GM19395 (cell line): ENCODE results near the gene ABCG8.

Source experiments
- ATAC-seq: cut with Tn5 transposase; IDR thresholded peaks from one replicate; pipeline ENCODE4 v1.9.1; 2021; ENCODE audit warnings: mild to moderate bottlenecking, moderate library complexity; ENCODE audit not compliant: unreplicated experiment

ABCG8 gene

GRCh38 chr2:43838560-43839267 is at the start of gene ABCG8, which contains the start of gene ABCG5:
Gene ABCG8, plus strand, starts transcription at chr2:43838971. Its CDS starts 83 bp downstream, at chr2:43839054.
Gene ABCG5, minus strand, starts transcription at chr2:43838839. Its CDS starts 160 bp downstream, at chr2:43838679.
- ATAC-seq, result no peak

DNA sequence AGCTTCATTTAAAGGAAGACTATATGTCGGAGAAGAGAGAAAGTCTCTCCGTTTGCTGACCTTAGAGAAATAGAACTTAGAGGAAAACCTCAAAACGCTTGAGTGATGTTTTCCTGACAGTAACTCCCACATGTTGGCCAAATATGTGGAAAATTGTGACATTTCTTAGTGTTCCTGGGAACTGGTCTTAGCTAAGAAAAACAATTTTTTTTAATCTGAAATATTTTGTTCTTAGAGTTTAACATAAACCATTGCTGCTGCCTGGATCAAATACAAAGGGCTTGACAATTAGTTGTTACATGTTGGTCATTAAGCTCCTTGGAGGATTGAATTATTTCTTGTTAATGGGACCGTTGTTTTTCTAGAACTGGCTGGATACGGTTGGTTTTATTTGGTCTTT is 48.6 kb upstream of the ABCG8 start:
- ATAC-seq, result no peak

DNA sequence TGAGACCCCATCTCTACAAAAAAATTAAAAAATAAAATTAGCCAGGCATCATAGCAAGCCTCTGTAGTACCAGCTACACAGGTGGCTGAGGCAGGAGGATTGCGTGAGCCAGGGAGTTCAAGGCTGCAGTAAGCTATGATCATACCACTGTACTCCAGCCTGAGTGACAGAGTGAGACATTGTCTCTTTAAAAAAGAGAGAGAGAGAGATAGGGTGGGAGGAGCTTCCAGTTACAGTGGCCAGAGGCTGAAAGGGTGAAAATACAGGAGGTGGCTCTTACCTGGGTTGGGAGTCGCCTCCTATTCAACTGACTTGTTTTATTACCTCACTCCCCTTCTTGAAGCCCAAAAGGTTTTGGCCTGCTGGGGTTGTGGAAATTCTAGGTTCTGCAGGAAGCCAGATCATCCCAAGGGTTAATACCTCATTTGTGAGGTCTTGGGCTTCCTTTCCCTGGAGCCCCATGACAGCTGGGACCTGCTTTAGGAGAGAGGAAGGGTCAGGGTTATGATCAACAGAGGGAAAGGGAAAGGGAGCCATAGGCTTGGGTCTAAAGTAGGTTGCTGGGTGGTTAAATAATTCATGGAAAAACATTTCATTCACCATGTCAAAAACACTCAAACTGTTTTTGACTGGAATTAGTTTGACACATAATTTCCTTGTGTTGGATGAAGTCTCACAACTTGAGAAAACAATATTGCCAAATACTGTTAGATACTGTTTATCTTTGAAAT is 47.6 kb upstream of the ABCG8 start:
- no peak for ATAC-seq

DNA sequence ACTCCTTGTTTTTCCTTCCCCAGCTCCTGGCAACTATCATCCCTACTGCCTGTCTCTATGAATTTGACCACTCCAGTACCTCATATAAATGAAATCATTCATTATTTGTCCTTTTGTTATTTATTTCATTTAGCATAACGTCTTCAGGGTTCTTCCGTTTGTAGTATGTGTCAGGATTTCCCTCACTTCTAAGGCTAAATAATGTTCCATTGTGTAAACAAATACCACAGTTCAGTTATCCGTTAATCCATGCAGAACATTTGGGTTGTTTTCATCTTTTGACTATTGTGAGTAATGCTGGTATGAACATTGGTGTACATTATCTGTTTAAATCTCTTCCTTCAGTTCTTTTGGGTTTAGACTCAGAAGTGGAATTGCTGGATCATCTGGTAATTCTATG is 46.1 kb upstream of the ABCG8 start:
- no peak for ATAC-seq

GRCh38 chr2:43794956-43795355 is 43.8 kb upstream of the ABCG8 start:
- ATAC-seq, result no peak

- ATAC-seq, result no peak
Observed at GRCh38 chr2:43796206-43796605, 42.6 kb upstream of the ABCG8 start.

DNA sequence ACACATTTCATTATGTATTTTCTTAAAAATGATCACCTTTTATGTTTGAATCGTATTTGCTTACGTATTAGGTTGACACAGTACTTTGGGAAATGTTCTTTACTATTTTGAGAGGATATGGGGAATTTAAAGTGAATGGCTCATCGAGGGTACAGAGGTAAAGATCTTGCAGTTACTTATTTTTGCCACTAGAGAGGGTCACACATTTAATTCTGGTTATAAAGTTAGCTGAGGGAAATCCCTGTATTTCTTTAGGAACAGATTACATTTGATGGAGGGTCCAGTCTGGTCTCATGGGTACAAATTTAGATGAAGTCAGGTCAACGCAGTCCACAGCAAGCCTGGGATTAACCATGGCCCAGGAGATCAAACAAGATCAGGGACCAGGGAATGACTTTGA is 40.5 kb upstream of the ABCG8 start:
- no peak for ATAC-seq

GRCh38 chr2:43800894-43801293 is 37.9 kb upstream of the ABCG8 start:
- ATAC-seq, result no peak

DNA sequence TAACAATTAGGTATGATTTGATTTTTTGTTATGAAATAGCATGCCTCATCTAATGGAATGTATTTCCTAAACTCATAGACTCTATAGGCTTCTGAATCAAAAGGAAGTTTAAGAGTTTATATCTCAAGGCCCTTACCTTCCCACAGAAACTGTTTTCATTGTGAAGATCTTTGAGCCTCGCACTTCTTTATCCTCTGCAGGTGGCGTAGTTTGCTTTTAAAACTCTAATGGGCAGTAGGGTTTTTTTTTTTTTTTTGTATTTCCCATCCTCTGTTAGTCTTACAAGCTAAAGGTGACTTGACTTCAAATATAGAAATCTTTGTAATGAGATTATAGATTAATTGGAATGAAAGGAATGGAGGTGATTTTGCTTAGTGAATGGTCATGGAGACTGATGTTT is 36.6 kb upstream of the ABCG8 start:
- ATAC-seq, result no peak

DNA sequence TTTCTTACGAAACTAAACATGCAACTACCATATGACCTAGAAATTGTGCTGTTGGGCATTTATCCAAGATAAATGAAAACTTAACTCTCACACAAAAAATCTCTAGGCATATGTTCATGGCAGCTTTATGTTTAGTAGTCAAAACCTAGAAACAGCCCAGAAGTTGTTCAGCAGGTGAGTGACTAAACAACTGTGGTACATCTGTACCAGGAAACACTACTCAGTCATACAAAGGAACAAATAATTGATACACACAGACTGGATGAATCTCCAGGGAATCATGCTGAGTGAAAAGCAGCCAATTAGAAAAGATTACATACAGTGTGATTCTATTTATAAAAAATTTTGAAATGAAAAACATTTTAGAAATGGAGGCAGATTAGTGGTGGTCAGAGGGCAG is 35.7 kb upstream of the ABCG8 start:
- ATAC-seq, result no peak

- ATAC-seq, result no peak
Observed at GRCh38 chr2:43806719-43807031, 32.1 kb upstream of the ABCG8 start.

- ATAC-seq, result no peak
Observed at GRCh38 chr2:43810452-43810851, 28.3 kb upstream of the ABCG8 start.

GRCh38 chr2:43810888-43811287 is 27.9 kb upstream of the ABCG8 start:
- no peak for ATAC-seq

DNA sequence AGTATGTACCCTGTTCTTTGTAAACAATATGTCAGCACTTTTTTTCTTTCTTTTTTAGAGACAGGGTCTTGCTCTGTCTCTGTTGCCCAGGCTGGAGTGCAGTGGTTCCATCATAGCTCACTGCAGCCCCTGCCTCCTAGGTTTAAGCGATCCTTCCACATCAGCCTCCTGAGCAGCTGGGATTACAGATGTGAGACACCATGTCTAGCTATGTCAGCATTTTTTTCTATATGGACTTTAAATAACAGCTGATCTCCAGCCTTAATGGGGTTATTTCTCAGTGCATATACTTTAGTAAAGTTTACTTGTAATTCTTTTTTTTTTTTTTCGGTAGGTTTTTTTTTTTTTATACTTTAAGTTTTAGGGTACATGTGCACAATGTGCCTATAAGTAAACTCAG is 26.8 kb upstream of the ABCG8 start:
- no peak for ATAC-seq

- no peak for ATAC-seq
Observed at GRCh38 chr2:43812947-43813346, 25.8 kb upstream of the ABCG8 start.

- ATAC-seq, result no peak
Observed at GRCh38 chr2:43814711-43815110, 24.1 kb upstream of the ABCG8 start.

DNA sequence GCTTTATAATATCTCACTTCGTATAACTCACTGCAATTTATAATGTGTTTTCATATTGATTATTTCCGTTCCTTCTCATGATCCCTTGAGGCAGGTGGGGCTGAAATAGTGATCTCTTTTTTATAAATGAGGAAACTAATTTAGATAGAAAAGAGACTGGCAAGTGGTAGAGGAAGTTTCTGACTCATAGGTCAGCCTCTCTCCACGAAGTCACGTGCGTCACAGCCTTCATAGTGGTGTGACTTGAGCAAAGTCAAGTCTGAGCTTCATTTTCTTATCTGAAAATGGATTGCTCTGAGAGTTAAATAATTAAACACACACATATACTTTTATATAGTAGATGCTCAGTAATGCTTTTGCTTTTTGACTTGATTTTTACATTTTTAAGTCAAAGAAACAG is 20.0 kb upstream of the ABCG8 start:
- ATAC-seq, result no peak

DNA sequence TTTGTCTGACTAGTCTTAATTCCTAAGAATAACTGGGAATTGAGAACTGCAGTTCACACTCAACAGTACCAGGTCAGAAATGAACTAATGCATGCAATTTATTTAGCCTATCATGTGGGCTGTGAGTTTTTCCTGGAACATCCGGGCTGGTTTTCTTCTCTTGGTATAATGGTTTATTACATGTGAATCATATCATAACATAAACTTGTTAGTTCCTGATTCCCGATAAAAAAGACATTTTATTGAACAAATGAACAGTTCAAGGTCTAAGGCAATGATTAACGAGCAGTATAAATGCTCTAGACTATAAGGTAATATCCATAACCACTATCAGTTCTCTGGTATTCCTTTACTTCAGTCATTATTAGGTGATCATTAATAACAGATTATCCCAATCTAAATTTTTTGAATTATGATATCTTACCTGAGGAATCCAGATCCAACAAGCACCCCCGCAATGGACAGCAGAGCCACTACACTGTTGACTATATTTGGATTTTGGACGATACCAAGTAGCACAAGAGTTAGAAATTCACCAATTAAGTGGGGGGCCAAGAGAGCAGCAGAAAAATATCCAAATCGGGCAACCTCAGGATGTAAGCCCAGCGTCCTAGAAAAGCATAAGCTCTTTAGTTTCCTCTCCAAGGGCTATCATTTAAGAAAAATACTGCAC is 19.1 kb upstream of the ABCG8 start:
- no peak for ATAC-seq

- ATAC-seq, result no peak
Observed at GRCh38 chr2:43822839-43823238, 15.9 kb upstream of the ABCG8 start.

GRCh38 chr2:43823751-43824150 is 15.0 kb upstream of the ABCG8 start:
- no peak for ATAC-seq

- ATAC-seq, result no peak
Observed at GRCh38 chr2:43824512-43824911, 14.3 kb upstream of the ABCG8 start.

DNA sequence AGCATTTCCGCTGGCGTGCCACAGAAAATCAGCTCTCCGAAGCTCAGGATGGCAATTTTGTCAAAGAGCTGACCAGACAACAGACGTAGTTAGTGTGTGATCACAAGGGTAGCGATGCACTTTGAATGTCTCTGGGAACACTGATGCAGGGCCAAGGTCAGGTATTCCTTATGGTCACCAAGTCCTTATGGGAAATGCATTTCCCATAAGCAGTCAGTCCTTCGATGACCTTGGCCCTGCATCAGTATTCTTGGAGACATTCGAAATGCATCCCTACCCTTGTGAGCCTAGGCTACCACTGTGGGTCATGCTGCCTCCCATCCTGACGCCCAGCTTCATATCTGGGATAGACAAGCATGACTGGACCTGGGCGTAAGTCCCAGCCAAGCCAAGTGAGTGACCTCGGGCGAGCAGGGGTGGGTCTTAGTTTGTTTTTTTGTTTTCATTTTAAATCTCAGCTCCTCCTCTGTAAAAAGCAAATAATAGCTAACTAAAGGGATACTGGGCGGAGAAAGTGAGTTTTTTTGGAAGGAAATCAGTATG is 13.7 kb upstream of the ABCG8 start:
- no peak for ATAC-seq
